Brain microvascular endothelial cell (primary cell): Measurements from ENCODE around the gene ERG.

Experiments used
- DNase-seq: peaks from one replicate; pipeline ENCODE4 v3.0.0-alpha.2; 2020
- H3K27ac ChIP-seq: fragments of 250-450 bp; sonication (Bioruptor Pico); 2 replicates; pipeline ENCODE4 v1.5.1; 2020; ENCODE audit warnings: mild to moderate bottlenecking, moderate library complexity
- H3K27me3 ChIP-seq: fragments of 250-450 bp; sonication (Bioruptor Pico); replicated peaks from 2 replicates; pipeline ENCODE4 v1.5.1; 2020; ENCODE audit warnings: mild to moderate bottlenecking
- H3K36me3 ChIP-seq: fragments of 250-450 bp; sonication (Bioruptor Pico); replicated peaks from 2 replicates; pipeline ENCODE4 v1.5.1; 2020; ENCODE audit warnings: mild to moderate bottlenecking
- H3K4me3 ChIP-seq: 2 replicates; pipeline ENCODE4 v1.5.1; 2011; ENCODE audit warnings: low read depth, mild to moderate bottlenecking, control low read depth, low read length, moderate library complexity
- in situ Hi-C: cut with HindIII; loops from 2 replicates; pipeline ENCODE4 v1.10.0; 2017; ENCODE audit warnings: low sequenced_read_pairs, low pct_ligation_motif_present
- TF ChIP-seq, protein P1 (sequence below): IDR thresholded peaks from 2 replicates; pipeline ENCODE4 v1.5.1; 2011; ENCODE audit warnings: low read depth, mild to moderate bottlenecking, moderate library complexity, low read length, control low read depth, inconsistent platforms; ENCODE audit errors: missing control alignments

ERG gene

DNA sequence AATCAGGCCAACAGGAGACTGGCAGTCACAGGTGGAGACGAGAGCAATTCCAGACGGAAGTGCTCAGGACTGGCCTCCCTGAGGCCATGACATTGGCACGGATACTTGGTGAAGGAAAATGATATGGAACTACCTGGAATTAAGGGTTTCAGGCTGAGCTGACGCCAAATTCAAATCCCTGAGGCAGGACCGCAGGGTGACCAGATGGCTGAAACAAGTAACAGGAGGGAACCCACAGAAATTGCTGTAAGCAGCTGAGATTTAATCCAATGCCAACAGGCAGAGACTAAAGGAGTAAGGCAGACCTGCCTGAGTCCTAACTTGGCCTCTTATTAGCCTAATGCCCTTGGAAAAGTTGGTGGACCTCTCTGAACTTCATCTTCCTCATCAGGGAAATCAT is 76.2 kb downstream of the ERG start:
- TF ChIP-seq, protein P1, sequence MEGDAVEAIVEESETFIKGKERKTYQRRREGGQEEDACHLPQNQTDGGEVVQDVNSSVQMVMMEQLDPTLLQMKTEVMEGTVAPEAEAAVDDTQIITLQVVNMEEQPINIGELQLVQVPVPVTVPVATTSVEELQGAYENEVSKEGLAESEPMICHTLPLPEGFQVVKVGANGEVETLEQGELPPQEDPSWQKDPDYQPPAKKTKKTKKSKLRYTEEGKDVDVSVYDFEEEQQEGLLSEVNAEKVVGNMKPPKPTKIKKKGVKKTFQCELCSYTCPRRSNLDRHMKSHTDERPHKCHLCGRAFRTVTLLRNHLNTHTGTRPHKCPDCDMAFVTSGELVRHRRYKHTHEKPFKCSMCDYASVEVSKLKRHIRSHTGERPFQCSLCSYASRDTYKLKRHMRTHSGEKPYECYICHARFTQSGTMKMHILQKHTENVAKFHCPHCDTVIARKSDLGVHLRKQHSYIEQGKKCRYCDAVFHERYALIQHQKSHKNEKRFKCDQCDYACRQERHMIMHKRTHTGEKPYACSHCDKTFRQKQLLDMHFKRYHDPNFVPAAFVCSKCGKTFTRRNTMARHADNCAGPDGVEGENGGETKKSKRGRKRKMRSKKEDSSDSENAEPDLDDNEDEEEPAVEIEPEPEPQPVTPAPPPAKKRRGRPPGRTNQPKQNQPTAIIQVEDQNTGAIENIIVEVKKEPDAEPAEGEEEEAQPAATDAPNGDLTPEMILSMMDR = no peak
- Histone ChIP-seq H3K27ac (no peak overlapping the region), H3K4me3 (no peak overlapping the region), H3K36me3 (no peaks in the 10 kb centered on the region), H3K27me3 (no peaks in the 10 kb centered on the region)
- in situ Hi-C loops = no loop called here
- no peak for DNase-seq

DNA sequence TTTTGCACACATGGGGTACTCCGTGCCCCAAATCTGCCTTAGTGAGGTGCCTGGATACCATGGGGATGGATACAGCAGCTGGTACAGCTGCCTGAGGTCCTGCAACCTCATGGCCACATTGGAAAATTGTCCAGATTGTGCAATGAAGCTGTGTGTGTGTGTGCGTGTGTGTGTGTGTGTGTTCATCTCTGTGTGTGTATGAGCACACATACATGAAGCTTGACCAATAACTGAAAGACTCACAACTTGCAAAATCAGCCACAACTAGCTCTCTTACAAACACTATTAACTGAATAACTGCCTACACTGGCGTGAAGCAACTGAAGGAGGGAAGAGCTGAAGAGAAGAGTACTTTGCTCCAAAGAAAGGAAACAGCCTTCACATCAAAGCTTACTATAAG is 78.1 kb downstream of the ERG start:
- DNase-seq = no peak
- H3K27ac ChIP-seq = no peak overlapping the region
- in situ Hi-C loops = no loop called here
- no peaks in the 10 kb centered on the region for H3K27me3 ChIP-seq
- H3K36me3 ChIP-seq = no peaks in the 10 kb centered on the region
- no peak overlapping the region for H3K4me3 ChIP-seq
- TF ChIP-seq, protein P1 = no peak

DNA sequence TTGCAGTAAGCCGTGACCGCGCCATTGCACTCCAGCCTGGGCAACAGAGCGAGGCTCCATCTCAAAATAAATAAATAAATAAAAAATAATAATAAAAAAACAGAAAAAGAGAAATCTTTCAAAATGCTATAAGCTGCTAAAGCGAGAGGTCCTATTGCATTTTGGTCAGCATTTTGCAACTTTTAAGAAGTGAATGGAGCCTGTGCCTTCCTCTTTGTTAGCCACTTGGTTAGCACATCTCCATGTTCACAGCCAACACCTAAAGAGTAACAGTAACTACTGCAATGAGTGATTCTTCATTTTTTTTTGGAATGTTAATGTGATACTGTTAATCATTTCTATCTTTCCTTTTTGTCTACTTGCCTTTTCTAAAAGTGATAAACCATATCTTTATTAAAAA is 80.6 kb downstream of the ERG start:
- no peak overlapping the region for H3K4me3 ChIP-seq
- TF ChIP-seq, protein P1 = no peak
- H3K36me3 ChIP-seq = no peaks in the 10 kb centered on the region
- no peak for DNase-seq
- in situ Hi-C loops = no loop called here
- no peak overlapping the region for H3K27ac ChIP-seq
- no peaks in the 10 kb centered on the region for H3K27me3 ChIP-seq

DNA sequence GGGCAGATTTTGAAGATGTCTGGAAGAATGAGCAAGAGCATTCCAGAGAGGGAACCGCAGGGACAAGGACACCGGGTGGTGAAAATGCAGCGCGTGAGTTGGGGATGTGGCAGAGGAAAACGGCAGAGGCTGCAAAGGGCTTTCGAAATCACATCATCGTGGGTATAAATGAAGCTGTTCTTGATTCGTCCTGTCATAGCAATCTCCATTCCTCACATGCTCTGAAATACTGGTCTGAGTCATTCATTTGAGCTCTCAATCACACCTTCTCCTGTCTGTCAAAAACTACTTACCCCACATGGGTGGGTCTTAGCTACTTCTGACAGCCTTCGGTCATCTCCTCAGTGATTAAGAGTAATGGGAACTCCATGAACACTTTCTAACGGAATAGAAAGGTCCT is 81.5 kb downstream of the ERG start:
- no peak overlapping the region for H3K4me3 ChIP-seq
- no peak overlapping the region for H3K27ac ChIP-seq
- in situ Hi-C loops = no loop called here
- no peaks in the 10 kb centered on the region for H3K27me3 ChIP-seq
- no peak for DNase-seq
- no peaks in the 10 kb centered on the region for H3K36me3 ChIP-seq
- TF ChIP-seq, protein P1 = no peak

DNA sequence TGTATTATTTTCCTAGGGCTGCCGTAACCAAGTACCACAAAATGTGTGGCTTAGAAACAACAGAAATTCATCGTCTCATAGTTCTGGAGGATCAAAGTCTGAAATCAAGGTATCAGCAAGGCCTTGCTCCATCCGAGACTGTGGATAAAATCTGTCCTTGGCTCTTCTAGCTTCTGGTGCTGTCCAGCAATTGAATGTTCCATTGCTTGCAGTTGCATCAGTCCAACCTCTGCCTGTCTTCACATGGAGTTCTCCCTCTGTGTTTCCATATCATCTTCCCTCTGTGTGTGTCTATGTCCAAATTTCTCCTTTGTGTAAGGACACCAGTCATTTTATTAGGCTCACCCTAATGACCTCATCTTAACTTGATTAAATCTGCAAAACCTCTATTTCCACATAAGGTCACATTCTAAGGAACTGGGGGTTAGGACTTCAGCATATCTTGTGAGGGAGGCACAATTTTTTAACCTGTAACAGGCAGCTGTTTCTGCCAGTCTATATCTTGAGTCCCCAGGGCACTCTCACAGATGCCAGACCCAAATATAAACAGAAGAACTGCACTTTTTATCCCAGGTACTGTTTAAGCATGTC is 84.2 kb downstream of the ERG start:
- Histone ChIP-seq H3K27me3 (no peaks in the 10 kb centered on the region), H3K4me3 (no peak overlapping the region), H3K36me3 (no peaks in the 10 kb centered on the region), H3K27ac (no peak overlapping the region)
- no peak for DNase-seq
- TF ChIP-seq, protein P1 = no peak
- in situ Hi-C loops = no loop called here

DNA sequence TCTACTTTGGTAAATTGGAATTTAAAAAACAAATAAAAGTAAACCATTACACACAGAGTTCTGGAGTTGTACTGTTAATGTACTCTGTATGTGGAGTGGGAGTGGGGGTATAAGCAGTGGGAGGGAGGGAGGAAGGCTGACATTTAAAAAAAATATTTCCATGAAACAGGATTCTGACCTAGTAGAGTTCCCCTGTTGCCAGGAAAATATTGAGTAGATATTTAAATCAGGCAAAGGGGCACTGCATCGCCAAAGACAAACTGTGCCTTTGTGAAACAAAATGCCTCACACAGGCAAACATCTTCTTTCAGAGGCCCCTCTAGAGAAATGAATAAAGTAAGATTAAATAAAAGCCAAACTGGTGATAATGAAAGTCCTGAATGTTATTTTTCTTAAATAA is 87.8 kb downstream of the ERG start:
- in situ Hi-C loops = no loop called here
- H3K36me3 ChIP-seq = no peaks in the 10 kb centered on the region
- TF ChIP-seq, protein P1 = no peak
- no peak for DNase-seq
- H3K4me3 ChIP-seq = no peak overlapping the region
- no peaks in the 10 kb centered on the region for H3K27me3 ChIP-seq
- H3K27ac ChIP-seq = no peak overlapping the region
